ENCODE measurements around the gene ALDH1B1.

The ALDH1B1 gene

DNA sequence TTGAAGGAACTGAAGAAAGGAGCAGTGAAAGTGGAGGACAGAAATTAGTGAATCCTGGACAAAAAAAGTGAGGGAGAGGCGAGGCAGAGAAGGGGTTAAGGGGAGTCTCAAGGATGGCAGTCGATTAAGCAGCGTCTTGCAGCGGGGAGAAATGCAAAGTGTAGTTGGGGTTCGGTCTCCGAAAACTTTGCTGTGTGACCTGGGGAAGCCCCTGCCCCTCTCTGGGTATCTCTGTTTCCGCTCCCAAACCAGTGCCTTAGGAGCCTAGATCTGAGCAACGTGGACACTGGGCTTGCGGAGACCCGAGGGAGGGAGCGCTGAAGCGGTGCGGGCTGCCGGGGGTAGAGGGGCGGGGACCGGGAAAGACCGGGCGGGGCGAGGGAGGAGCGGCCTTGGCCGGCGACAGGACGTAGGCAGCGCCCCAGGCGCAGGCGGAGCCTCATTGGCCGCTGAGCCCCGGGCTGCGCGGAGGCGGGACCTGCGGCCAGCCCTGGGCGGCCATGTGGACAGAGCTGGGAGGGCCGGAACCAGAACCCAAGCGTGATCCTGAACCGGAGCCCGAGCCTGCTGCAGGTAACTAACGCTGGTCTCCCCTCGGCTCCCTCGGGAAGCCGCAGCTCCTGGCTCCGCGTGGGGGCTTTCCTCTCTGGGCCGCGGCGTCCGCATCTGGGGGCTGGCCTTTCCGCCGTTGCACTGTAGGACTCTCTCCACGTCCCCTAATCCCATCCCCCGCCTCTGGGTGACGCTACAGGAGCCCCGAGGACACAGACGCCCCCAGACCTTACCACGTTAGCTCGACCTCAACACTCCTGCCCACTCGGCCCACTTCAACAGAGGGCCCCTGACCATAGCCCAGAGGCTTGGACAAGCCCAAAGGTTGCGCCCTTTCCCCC is at the start of gene ALDH1B1:
Gene ALDH1B1, plus strand, starts transcription at position 468 of the 893 bp plus-strand sequence. CDS start 3,047 bp downstream, outside the sequence.
- in situ Hi-C loops (cut with HindIII; ENCODE audit: low sequenced_read_pairs) = no loop called here

DNA sequence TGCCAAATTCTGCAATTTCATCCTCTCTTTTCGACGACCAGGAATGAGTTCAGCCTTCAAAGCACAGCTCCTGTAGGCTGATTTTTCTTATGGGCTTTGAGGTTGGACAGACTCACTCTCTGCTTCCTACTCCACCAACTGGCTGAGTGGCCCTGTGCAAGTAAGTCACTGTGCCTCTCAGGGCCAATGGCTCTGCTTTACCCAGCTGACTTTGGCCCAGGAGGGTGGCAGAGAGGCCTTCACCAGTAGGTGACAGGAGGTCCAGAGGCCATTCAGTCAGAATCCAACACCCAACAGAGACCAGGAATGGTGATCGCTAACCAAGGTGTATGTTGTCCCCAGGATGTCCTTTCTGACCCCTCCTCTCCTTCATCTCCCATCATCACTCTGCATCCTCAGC is 49.5 kb upstream of the ALDH1B1 start:
- in situ Hi-C loops (cut with HindIII; ENCODE audit: low sequenced_read_pairs) = no loop called here

DNA sequence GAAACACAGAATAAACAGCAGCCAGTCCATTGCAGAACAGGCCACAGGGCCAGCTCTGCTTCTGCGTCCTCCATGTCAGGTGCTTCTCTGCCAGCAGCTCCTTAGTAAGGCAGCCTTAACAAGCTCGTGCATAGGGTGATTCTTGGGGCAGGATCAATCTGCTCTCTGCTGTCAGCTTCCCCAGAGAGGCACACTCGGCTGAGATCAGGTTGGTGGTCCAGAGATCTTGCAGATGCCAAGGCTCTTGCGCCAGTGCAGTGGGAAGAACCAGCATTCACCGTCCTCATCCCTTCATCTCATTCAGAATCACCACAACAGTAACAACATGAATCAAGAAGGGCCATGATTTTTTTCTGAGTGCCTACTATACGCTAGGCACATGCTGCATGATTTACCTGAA is 49.0 kb upstream of the ALDH1B1 start:
- in situ Hi-C loops (cut with HindIII; ENCODE audit: low sequenced_read_pairs) = no loop called here

DNA sequence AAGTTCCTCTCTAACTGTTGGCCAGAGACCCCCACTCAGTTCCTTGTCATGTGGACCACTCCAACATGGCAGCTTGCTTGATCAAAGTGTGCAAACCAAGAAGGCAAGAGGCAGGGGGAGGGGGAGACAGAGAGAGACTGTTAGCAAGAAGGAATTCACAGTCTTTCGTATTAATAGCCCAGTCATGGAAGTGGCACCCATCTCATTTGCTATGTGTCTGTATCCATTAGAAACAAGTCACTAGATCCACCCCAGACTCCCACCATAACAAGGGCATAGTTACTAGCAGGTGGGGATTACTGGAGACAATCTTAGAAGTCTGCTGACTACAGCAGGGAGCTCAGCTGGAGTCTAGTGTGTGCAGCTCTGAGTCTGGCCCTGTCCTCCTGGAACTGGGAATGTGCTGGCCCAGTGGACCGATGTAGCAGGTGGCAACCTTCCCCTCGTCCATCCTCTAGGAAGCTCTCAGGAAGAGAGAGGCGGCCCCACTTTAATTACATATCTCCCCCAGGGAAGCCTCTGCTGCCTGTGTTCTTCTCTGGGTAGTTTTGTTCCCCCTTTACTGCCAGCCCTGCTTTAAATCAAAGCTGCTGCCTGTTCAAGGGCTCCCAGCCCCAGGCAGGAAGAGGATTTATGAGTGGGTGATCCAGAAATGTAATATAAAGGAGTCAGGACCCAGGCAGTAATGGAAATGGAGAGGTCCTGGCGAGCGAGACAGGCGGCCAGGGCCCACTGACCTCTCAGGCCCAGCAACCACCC is 47.8 kb upstream of the ALDH1B1 start:
- in situ Hi-C loops (cut with HindIII; ENCODE audit: low sequenced_read_pairs) = no loop called here

DNA sequence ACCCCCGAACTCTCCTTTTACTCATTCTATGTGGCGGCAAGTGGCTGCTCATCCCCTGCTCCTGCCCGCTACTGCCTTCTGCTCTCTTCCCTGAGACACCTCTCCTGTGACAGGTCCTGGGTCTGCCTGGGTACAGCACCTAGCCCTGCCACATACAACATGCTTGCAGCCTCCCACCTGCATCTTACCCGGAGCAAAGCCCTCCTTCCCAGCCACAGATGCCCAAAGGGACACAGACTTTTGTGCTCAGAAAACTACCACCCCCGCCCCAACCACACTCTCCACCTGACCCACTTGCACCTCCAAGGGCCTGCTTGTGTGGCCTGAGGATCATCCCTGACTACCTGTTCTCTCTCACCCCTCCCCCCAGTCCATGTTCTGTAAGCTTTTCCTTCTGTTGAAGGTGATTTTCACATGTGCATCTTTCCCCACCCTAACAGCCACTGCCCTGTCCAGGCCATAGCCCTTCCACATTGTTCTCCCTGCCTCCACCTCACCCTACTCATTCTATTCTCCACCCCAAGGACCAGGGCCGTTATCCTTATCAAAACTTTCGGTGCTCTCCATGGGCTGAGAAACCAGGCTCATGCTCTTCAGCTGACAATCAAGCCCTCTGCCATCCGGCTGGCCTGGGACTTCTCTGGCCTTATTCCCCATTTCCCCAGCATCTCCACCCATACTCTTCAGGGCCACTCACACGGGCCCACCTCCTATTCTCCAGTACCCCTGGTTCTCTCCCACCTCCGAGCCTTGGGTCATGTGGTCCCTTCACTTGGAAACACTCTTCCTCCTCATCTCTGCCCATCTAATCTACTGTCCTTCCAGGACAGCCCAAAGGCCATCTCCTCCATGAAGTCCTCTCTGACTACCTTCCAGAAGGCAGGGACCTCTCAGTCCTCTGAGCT is 46.4 kb upstream of the ALDH1B1 start:
- in situ Hi-C loops (cut with HindIII; ENCODE audit: low sequenced_read_pairs) = no loop called here

DNA sequence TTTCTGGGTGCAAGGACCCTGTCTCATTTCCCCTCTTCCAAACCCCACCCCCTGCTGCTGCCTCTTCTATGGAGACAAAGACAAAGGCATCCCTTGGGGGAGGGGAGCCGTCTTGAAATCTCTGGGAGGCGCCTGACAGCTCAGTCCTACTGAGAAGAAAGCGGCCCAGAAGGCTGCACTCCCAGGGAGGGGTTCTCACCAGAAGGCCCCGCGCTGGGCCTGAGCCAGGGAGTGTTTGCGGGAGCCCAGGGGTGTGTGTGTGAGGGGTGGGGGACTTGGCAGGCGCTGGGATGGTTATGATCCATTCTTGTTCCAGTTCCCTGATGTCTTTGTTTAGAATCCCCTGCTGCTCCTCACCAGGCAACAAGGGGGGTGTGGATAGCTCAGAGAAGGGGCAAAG is 45.7 kb upstream of the ALDH1B1 start:
- in situ Hi-C loops (cut with HindIII; ENCODE audit: low sequenced_read_pairs) = no loop called here

DNA sequence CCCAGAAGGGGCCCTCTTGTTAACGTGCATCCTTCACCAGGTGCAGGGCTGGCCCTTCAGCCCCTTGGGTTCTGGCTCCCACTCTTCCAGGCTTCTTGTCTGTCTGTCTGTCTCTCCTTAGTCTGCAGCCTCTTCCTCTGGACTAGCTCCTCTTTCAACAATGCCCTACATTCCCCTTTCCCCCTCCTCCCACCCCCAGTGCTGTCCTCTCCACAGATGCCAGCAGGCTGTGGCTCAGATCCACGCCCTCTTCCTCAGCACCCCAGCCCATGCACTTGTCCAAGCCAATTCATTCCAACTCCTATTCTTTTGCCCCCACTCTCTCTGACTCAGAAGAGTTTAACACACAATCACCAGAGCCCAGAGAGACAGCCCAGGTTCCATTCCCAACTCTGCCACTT is 45.2 kb upstream of the ALDH1B1 start:
- in situ Hi-C loops (cut with HindIII; ENCODE audit: low sequenced_read_pairs) = no loop called here

DNA sequence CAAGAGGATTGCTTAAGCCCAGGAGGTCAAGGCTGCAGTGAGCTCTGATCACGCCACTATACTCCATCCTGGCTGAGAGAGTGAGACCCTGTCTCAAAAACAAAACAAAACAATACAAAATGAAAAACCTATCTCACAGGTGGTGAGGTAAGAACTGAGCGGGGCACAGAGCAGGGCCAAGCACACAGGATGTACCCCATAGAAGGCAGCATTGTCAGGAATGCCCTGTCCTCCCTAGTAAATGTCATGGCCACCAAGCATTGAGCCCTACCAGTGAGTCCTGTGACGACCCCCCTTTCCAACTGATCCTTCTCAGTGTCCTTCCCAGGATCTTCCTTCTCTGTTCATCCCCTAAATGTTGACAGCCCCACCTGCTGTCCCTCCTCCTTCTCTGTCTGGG is 44.6 kb upstream of the ALDH1B1 start:
- in situ Hi-C loops (cut with HindIII; ENCODE audit: low sequenced_read_pairs) = no loop called here

DNA sequence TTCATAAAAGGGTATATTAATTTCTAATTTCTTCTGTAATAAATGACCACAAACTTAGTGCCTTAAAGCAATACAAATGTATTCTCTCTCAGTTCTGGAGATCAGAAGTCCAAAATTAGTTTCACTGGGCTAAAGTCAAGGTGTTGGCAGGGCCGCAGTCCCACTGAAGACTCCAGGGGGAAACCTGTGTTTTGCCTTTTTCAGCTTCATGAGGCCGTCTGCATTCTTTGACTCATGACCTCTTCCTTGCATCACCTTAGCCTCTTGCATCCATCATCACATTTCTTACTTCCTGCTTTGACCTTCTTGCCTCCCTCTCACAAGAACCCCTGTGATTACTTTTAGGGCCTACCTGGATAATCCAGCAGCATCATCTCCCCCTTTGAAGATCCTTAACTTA is 42.0 kb upstream of the ALDH1B1 start:
- in situ Hi-C loops (cut with HindIII; ENCODE audit: low sequenced_read_pairs) = no loop called here

DNA sequence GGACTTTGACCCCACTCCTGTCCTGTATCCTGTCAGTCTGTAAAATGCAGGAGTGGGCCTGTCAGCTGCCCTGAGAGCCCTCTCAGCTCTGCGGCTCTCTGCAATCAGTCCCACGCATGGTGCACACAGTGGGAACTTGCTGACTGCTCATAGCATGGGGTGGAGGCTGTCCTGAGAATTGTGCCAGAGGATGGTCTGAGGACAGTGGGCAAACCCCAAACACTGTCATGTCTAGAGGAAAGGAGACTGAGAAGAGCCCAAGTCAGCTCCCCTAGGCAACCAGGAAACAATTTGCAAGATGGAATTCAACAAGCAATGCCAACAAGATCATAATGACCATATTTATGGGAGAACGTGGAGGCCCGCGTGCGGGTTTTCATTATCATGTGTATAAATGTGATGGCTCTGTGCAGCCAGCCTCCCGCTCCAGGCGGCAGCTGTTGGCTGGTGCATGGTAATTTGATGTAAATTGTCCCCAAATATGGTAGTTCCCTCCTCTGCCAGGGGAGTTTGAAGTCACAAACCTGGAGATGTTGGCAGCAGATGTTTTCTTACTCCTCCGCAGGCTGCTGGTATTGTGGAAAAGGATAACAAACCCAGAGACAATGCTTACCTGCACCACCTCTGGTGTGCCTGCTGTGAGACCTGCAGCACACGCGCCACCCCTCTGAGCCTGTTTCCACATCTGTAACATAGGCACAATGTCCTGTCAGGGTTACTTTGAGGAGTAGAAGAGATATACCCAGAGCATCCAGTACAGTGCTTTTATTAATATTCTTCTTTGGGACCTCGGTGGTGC is 39.8 kb upstream of the ALDH1B1 start:
- in situ Hi-C loops (cut with HindIII; ENCODE audit: low sequenced_read_pairs) = no loop called here

DNA sequence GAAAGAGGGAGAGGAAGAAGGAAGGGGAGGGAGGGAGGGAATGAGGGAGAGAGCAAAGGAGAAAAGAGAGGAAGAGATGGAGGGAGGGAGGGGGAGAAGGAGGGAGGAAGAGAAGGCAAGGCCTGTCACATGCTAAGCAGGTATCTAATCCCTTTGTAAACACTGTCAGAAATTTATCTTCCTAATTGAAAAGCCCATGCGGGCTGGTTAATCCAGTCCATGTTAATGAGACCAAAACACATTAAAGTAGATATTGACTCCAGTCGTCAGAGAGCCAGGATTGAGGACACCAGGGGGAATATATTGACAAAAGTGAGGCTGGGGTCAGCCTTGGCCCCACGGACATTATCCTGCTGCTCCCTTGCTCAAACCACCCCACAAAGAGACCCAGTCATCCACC is 37.4 kb upstream of the ALDH1B1 start:
- in situ Hi-C loops (cut with HindIII; ENCODE audit: low sequenced_read_pairs) = no loop called here

DNA sequence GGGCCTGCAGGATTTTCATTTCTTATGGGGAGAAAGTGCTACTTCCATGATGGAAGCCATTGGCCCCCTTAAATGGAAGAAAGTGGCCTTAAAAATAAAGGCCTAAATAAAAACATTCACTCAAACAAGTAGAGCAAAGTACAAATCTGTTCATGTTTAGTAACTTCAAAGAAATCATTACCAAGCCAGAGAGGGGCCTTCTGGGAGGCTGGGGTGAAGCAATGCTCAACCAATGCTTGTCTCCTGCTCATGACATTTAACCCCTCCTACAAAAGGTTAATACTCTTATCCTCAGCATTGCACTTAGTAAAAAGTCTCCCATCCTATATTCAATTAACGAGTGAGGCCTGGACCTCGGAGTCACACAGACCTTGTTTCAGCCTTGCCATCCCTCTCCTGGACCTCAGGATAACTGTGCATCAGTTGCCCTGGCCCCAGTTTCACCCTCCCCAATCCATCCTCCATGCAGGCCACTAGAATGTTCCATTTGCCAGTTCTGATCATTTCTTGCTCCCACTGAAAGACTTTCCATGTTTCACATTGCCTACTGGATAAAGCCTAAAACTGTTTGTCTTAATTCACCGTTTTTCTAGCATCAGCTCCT is 36.9 kb upstream of the ALDH1B1 start:
- in situ Hi-C loops (cut with HindIII; ENCODE audit: low sequenced_read_pairs) = no loop called here

DNA sequence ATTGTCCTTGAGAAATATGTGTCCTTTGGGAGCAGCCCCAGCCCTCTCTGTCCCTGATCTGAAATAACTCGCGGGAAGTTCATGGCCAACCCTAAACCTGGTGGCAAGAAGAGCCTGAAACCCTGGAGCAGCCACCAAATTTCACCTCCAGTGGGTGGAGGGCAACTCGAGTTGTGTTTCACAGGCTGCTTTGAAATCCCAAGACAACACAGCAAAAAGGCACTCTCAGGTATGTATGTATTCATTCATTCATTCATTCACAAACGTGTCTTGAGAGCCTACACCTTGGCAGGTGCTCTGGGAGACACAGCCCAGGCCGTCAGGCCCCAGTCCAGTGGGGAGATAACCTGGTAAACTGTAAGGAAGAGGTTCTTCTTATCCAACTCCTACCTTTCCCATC is 35.7 kb upstream of the ALDH1B1 start:
- in situ Hi-C loops (cut with HindIII; ENCODE audit: low sequenced_read_pairs) = no loop called here

DNA sequence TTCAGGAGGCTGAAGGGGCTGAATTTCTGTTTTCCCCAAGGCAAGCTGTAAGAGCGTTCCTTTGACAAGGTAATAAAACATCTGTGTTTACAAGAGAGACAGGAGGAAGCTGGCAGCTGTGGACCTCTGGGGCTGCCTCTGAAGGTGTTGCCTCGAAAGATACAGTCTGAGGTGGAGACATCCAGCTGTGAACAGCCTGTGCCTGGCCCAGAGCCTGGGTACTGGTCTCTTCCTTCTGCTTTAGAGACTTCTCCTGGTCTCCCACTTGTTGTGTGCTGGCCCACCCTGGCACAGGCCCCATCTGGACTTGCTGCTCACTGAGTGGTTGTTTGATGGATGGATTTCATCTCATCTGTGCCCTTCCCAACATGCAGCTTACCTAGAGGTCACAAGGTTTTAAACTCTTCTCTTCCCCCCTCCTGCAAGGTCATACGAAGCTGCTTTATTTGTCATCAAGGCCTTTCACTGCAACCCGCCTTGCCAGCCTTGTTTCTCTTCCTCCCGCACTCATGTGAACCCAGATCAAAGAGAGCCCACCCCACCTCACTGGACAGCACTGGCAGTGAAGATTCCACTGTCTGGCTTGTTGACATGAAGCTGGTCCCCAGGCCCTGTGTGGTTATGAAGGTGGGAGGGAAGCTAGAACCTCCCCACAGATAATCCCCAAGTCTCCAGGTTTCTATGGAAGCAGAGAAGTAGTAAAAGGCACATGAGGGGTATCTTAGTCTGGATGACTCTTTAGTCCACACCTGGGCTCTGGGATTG is 35.0 kb upstream of the ALDH1B1 start:
- in situ Hi-C loops (cut with HindIII; ENCODE audit: low sequenced_read_pairs) = no loop called here

DNA sequence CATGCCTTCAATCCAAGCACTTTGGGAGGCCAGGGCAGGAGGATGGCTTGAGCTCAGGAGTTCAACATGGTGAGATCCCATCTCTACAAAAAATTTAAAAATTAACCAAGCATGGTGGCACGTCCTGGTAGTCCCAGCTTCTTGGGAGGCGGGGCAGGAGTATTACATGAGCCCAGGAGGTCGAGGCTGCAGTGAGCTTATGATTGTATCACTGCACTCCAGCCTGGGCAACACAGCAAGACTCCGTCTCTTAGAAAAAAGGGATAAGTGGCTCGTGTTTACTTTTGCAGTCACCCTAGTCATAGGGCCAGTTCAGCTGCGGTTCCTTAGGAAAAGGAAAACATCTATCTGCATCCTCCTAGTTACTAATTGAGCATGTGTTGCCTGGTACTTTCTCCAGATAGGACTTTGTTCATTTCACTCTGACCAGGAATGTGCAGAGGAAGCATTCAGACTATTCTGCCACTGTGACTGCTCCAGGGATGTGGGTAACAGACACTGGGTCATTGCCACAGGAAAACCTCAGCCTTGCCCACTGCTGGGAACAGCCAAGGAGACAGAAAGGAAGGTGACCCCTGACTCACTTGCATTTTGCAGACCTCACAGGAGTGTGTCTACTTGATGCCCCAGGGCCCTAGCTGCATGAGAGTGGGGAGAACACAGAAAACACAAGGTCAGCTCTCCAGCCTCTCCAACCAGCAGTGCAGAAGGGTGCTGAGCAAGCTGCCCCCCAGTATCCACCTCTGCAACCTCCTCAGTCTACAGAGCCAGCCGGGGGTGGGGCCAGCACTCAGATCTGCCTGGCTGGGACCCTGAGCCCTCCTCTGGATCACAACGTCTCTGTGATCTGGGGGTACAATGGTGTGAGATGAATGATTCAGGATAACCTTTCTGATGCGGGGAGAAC is 33.9 kb upstream of the ALDH1B1 start:
- in situ Hi-C loops (cut with HindIII; ENCODE audit: low sequenced_read_pairs) = no loop called here

DNA sequence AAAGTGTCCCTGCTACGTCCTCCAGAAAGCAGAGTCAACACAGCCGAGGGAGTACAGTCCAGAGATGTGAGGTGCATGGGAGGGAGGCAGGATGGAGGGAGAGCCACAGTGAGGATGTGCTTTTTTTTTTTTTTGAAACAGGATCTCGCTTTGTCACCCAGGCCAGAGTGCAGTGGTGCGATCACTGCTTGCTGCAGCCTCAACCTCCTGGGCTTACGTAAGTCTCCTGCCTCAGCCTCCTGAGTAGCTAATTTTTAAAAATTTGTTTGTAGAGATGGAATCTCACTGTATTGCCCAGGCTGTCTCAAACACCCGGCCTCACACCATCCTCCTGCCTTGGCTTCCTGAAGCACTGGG is 33.2 kb upstream of the ALDH1B1 start:
- in situ Hi-C loops (cut with HindIII; ENCODE audit: low sequenced_read_pairs) = no loop called here

DNA sequence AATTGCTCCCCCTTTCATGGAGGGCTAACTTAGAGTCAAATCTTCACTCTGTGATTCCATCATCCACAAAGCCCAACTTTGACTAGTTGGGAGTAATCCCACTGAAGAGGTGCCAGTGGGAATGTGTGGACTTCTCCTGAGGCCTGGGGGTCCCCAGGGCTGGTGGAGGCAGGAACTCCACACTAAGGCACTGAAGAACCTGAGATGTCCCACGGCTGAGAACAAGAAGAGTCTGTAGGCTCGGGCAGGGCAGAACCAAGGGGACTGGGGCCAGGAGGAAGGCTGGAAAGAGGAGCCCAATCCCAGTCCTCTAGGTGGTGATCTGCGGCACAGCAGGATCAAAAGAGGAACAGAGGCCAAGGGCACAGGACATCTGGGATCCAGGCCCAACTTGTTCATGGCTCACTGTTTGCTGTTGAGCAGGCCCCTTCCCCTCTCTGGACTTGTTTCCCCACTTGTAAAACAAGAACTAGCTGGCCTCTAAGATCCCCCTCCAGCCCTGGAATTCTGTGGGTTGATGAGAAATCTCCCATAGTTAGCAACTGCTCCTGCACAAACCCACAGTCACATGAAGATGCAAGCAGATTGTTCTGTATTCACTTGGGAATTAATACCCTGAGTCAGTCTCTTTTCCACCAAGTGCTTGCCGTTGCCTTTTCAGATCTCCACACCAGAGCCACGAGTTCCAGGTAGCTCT is 32.7 kb upstream of the ALDH1B1 start:
- in situ Hi-C loops (cut with HindIII; ENCODE audit: low sequenced_read_pairs) = no loop called here
